Chondrocyte (in vitro differentiated cells): Measurements from ENCODE around the gene TMEM31. TPM values are rescaled to one million over a fixed set of nuclear protein-coding genes. Genes with fewer than 3 reads are reported as not detected.

Experiments used
- DNase-seq: peaks from one replicate; pipeline ENCODE4 v3.0.0; 2021; ENCODE audit warnings: mixed read lengths, low spot score
- H3K27ac Mint-ChIP-seq: one replicate; pipeline ENCODE4 v1.8.0; 2021; ENCODE audit warnings: mild to moderate bottlenecking, moderate library complexity, mixed read lengths; ENCODE audit not compliant: unreplicated experiment
- H3K27me3 Mint-ChIP-seq: 2 replicates; pipeline ENCODE4 v1.8.0; 2021; ENCODE audit warnings: low read depth, mixed read lengths
- H3K36me3 Mint-ChIP-seq: 2 replicates; pipeline ENCODE4 v1.8.0; 2021; ENCODE audit warnings: low read depth, mixed read lengths
- H3K4me1 Mint-ChIP-seq: 2 replicates; pipeline ENCODE4 v1.8.0; 2021; ENCODE audit warnings: low read depth, mild to moderate bottlenecking, mixed read lengths
- H3K4me3 Mint-ChIP-seq: one replicate; pipeline ENCODE4 v1.8.0; 2021; ENCODE audit warnings: mild to moderate bottlenecking, moderate library complexity, mixed read lengths; ENCODE audit not compliant: unreplicated experiment
- H3K9me3 Mint-ChIP-seq: 2 replicates; pipeline ENCODE4 v1.8.0; 2021; ENCODE audit warnings: low read depth, mixed read lengths
- CTCF ChIP-seq: fragments of 200-600 bp; sonication (generic); IDR thresholded peaks from 2 replicates; pipeline ENCODE4 v1.5.0; 2021; ENCODE audit warnings: antibody characterized with exemption, mild to moderate bottlenecking, moderate library complexity
- total RNA-seq: library from RNA; stranded (reverse); gene quantifications from 3 replicates; pipeline ENCODE4 v1.2.1, GENCODE V29; 2021

The TMEM31 gene
- total RNA-seq, 1 donor from 2014 or later, result not detected

DNA sequence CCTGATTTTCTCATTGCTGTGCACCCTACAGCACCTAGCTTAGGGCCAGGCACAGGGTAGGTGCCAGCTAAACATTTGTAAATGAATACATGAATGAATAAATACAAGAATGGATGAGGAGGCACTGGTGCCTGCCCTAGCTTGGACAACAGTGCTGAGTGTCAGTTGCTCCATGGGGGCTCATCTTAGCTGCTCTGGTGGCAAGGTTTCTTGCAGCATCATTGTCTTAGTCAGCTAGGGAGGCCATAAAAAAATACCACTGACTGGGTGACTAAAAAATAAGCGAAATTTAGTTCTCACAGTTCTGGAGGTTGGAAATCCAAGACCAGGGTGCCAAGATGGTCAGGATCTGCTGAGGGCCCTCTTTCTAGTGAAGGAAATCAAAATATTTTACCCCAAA, 31.2 kb downstream of the TMEM31 start:
- no peak overlapping the region for H3K4me3 Mint-ChIP-seq
- no peaks in the 10 kb centered on the region for H3K27me3 Mint-ChIP-seq
- no peaks in the 10 kb centered on the region for H3K9me3 Mint-ChIP-seq
- H3K36me3 Mint-ChIP-seq, result no peaks in the 10 kb centered on the region
- no peaks in the 10 kb centered on the region for H3K4me1 Mint-ChIP-seq
- no peak for TF ChIP-seq CTCF
- no peak overlapping the region for H3K27ac Mint-ChIP-seq
- no peak for DNase-seq

GRCh38 chrX:103742339-103742738, 31.6 kb downstream of the TMEM31 start:
- Mint-ChIP-seq H3K27me3 (no peaks in the 10 kb centered on the region), H3K36me3 (no peaks in the 10 kb centered on the region), H3K9me3 (no peaks in the 10 kb centered on the region), H3K27ac (no peak overlapping the region), H3K4me1 (no peaks in the 10 kb centered on the region), H3K4me3 (no peak overlapping the region)
- no peak for DNase-seq
- no peak for TF ChIP-seq CTCF

GRCh38 chrX:103747163-103747562, 36.5 kb downstream of the TMEM31 start:
- Mint-ChIP-seq H3K36me3 (no peaks in the 10 kb centered on the region), H3K4me1 (no peaks in the 10 kb centered on the region), H3K27me3 (no peaks in the 10 kb centered on the region), H3K4me3 (no peak overlapping the region), H3K27ac (no peak overlapping the region), H3K9me3 (no peaks in the 10 kb centered on the region)
- DNase-seq, result no peak
- TF ChIP-seq CTCF, result no peak

DNA sequence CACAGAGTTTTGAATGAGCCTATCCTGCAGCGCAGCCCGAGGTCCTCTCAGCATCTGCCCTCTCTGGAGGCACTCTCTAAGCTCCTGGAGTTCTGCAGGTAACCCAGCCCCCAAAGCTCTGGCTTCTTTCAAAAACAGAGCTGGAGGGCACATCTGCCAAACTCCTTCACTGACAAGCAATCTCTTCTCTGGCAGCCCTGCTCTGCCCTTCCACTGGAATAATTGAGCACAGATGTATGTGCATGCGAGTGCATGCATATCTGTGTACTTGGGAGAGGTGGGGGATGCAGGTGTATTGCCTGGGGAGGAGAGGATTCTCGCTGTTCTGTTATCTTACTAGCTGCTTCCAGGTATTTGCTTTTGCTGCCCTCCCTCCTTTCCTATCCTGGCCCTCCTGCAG, 43.7 kb downstream of the TMEM31 start:
- Mint-ChIP-seq H3K36me3 (no peaks in the 10 kb centered on the region), H3K4me3 (no peak overlapping the region), H3K4me1 (no peaks in the 10 kb centered on the region), H3K27ac (no peak overlapping the region), H3K27me3 (no peaks in the 10 kb centered on the region), H3K9me3 (peaks cover 11% of the 10 kb centered on the region)
- DNase-seq, result no peak
- TF ChIP-seq CTCF, result no peak

- Mint-ChIP-seq H3K4me1 (no peaks in the 10 kb centered on the region), H3K9me3 (peaks cover 11% of the 10 kb centered on the region), H3K27me3 (no peaks in the 10 kb centered on the region), H3K36me3 (no peaks in the 10 kb centered on the region), H3K4me3 (no peak overlapping the region), H3K27ac (no peak overlapping the region)
- TF ChIP-seq CTCF, result no peak
- DNase-seq, result no peak
Measured at GRCh38 chrX:103756736-103757135, 46.0 kb downstream of the TMEM31 start.
